ENCODE data around the gene HTT.

HTT gene

GRCh38 chr4:3239998-3240920 is 165.8 kb downstream of the HTT start:
- no peak for DNase-seq

DNA sequence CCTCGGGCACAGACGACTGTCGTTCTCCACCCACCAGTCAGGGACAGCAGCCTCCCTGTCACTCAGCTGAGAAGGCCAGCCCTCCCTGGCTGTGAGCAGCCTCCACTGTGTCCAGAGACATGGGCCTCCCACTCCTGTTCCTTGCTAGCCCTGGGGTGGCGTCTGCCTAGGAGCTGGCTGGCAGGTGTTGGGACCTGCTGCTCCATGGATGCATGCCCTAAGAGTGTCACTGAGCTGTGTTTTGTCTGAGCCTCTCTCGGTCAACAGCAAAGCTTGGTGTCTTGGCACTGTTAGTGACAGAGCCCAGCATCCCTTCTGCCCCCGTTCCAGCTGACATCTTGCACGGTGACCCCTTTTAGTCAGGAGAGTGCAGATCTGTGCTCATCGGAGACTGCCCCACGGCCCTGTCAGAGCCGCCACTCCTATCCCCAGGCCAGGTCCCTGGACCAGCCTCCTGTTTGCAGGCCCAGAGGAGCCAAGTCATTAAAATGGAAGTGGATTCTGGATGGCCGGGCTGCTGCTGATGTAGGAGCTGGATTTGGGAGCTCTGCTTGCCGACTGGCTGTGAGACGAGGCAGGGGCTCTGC is 166.5 kb downstream of the HTT start:
- no peak for DNase-seq

- no peak for DNase-seq
Measured at GRCh38 chr4:3241898-3242524, 167.5 kb downstream of the HTT start.

- DNase-seq: no peak
Measured at GRCh38 chr4:3243136-3243780, 168.8 kb downstream of the HTT start.

GRCh38 chr4:3244002-3244401 is 169.5 kb downstream of the HTT start:
- no peak for DNase-seq

GRCh38 chr4:3244747-3245146 is 170.3 kb downstream of the HTT start:
- DNase-seq: no peak

- no peak for DNase-seq
Measured at GRCh38 chr4:3245676-3246075, 171.2 kb downstream of the HTT start.

DNA sequence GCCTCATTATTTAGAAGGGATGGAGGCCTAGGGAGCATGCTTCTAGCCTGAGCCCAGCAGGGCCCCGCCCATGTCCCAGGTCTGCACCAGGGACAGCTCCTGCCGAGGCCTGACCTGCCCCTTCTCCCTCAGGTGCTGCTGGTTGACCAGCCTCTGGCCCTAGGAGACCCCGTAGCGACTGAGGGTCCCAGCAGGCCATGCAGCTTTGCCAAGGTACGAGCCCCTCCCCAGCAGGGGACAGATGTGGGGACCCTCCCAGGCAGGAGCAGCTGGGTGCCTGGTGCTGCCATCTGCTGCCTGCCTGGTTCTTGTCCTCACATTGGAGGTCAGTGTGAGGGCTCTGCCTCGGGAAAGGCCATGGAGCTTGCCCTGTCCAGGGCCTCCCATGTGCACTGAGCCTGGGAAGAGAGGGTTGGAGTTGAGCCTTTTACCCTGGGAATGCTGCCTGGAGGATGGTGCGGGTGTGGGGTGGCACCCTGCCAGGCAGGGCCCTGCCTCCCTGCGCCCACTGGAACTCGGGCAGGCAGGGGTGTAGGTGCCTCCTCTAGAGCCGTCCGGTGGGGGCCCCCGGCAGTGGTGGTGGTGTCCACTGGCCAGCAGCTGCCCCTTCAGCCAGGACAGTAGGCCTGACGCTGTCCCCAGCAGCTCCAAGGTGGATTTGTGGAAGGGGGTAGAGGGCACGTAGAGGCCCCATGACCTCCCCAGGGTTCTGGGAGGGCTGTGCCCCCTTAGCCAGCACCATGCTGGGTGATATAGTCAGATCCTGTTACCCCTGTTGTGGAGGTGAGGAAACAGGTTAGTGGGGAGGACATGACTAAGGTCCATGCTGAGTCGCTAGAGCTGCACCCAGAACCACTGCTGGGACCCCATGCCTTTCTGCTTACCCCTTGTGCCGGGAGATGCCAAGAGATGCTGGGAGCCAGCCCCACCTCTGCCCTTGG is 172.2 kb downstream of the HTT start:
- DNase-seq: no peak

DNA sequence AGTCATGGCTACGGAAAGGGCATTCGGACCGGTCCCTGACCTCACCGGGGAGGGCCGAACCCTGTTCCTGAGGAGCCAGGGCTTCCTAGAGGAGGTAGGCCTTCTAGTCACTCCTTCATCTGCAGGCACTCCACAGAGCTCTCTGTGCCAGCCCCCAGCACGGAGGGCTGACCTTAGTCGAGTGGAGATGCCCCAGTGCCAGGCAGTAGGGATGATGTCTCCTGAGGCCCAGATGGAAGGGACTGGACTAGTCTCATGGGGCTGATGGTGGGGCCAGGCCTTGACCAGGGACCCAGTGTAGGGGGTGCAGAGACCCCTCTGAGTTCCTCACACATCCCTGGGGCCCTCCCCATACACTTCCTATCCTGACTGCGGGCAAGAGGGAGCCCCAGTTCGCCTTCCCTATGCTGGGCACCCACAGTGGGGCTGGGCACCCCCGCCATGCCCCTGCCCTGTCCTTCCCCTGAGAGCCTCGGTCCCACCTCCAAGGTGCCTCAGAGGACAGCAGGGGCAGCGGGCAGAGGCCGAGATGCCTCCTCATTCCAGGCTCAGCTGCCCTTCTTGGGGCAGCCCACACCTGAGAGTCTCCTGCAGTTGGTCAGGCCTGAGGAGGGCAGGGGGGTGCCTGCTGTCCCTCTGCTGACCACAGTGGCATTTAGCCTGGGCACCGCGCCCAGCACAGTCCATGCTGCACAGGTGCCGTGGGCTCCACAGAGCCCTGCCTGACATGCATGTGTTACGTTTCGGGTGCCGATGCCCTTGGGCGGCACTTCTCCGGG is 173.1 kb downstream of the HTT start:
- no peak for DNase-seq

DNA sequence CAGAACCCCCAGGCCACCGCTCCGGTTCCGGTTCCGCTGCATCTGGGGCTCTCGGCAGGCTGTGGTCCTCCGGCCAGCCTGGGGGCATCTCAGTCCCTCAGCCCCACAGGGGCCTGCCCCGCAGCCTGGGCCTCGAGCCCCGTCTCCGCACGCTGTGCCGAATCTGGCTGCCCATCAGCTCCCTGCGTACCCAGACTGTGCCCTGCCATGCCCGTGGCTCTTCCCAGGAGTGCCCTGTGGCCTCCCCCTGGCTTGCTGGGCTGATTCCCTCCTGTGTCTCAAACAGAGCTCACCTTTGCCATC is 173.6 kb downstream of the HTT start:
- no peak for DNase-seq

DNA sequence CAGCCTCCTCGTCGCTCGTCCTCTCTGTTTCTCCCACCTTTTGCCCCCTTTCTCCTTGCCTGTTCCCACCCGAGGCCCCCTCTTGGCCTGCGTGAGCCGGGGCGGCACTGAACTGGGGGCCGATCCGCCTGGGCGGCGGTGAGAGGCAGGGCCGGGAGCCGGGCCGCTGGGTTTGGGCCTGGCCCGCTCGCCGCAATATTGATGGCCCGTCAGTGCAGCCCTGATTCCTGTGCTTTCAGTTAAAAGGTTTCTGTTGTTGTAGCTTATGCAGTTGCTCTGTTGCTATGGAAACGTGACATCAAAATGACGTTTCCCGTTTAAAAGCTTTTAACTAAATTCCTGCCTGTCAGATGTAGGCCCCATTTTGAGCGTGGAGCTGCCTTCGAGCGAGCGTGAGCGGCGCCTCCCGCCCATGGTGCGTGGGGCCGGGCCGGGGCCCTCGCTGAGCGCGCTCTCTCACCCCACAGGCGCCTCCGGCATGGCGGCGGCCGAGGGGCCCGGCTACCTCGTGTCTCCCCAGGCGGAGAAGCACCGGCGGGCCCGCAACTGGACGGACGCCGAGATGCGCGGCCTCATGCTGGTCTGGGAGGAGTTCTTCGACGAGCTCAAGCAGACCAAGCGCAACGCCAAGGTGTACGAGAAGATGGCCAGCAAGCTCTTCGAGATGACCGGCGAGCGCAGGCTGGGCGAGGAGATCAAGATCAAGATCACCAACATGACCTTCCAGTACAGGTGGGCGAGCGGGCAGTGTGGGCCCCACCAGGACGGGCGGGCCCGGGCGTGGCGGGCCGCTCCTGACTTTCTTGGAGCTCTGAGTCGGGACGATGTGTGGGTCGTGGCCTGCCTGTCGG is 174.6 kb downstream of the HTT start, which contains the start of gene MSANTD1:
MSANTD1 (plus strand) TSS at position 349 of the 851 bp plus-strand sequence; CDS start at position 413, 64 bp downstream.
- no peak for DNase-seq

- DNase-seq: no peak
Measured at GRCh38 chr4:3249711-3250437, 175.4 kb downstream of the HTT start.

- no peak for DNase-seq
Measured at GRCh38 chr4:3250438-3250955, 176.0 kb downstream of the HTT start.

DNA sequence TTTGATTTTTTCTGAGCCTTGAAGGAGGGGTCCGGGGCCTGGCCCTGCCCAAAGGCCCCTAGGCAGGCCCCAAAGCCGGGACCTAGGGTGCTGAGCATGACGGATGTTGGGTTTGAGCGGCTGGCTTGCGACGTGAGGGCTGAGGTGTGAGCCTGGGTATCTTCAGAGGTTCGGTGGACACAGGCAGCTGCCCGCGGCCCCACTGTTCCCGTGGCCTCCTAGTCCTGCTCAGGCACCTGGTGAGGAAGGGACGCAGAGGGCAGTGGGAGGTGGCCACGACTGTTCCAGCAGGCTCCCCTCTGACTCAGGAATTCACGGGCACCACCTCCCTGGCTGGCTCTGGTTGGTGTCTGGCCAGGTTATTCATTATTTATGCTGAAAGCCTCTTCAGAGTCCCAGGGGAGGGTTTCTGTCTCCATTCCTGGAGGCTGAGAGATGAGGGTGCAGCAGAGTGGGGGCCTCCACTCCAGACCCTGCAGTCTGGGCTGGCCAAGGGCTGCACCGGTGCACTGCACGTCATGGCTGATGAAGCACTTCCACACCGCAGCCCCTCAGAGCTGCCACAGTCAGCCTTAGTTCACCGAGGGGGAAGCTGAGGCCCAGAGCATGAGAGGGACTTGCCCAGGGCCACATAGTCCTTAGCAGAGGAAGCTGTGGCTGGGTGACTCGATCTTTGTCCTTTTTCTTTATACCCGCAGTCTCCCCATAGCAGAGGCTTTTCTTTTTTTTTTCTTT is 176.6 kb downstream of the HTT start:
- DNase-seq: no peak

DNA sequence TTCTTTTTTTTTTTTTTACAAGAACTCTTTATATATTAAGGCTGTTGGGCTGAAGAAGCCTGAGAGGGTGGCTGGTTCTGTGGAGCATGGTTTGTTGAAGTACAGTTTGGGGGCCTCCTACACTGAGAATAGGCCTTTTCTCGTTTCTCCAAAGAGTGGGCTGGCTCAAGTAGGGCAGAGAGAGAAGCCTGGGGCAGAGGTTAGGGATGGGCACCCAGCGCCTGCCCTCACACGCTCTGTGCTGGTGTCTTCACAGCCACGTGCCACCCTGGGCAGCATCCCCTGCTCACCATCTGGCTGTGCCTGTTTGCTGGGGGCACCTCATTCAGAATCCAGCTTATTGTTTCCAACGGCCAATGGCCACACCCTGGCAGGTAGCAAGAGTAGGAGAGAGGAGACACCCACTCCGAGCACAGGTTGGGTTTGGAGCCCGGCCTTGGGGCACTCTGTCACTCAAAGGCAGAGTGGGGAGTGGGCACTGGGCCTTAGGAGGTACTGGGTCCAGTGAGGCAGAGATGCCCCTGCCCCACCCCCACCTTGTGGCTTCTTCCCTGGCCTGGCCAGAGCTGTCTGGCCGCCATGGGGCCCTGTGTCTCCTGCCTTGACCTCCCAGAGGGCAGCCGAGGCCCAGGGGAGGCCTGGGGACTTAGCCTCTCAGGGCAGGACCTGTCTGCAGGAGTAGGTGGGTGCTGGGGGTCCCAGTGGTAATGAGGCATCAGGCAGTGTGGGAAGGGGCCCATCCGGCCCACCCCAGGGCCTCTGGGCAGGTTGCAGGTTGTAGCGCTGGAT is 177.4 kb downstream of the HTT start:
- DNase-seq: no peak

GRCh38 chr4:3252480-3252828 is 178.0 kb downstream of the HTT start:
- DNase-seq: no peak

- no peak for DNase-seq
Measured at GRCh38 chr4:3252831-3253641, 178.6 kb downstream of the HTT start.
